GM21529 (cell line): ENCODE measurements around the gene RUNX1.

Experiments used
- ATAC-seq: cut with Tn5 transposase; IDR thresholded peaks from one replicate; pipeline ENCODE4 v1.9.1; 2021; ENCODE audit not compliant: unreplicated experiment

RUNX1 gene

DNA sequence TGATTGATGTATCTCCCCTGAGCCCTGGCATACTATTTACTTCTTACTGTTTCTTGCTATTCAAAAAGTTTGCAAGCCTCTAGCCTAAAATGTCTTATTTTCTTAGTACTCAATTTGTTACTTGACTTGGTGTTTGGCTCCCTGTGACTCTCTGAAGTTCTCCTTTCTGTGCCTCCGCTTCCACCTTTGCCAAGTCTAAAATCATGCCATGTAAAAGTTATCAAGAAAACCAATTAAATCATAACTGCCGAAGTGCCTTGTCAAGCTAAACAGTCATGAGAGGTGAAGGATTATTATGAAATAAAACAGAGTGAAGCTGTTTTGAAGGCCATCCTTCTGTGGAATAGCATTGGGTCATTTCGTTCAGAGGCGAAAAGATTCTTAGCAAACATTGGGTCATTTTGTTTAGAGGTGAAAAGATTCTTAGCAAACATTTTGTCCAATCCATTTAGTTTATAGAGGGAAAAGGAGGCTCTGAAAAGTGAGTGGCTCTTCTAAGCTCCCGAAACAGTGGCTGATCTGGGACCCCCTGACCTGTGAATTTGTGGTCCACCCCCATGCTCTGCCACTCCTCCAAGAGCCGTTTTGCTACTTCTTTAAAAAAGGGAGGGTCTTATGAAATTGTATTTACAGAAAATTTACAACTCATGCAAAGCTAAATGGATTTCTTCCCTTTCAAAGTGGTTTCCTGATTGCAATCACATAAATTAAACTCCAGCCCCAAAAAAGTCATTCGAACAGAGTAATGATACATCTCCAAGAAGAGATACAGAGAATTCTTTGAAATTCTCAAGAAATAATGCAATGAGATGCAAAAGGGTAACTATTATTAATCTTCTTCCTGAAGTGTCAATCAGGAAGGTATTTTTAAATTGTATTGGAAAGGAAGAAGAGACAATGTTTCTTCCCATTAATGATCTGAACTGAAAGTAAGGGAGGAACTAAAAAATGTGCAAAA is 141.4 kb downstream of the RUNX1 start:
- no peak for ATAC-seq

DNA sequence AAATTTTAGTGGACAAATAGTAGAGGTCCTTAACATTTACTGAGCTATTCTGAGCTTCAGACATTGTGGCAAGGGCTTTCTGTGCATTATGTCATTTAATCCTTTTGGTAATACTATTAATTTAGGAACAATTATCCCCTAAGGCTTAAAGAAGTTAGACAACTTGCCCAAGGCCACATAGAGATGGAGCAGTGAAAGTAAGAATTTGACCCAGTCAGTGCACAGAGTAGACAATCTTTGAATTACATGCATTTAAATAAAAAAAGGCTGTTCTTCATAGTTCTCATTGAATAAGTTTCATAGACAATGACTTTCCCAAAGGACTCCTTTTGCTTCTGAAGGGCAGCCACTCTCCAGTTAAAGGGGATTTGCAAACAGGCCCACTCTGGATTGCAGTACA is 142.7 kb downstream of the RUNX1 start:
- ATAC-seq: no peak

DNA sequence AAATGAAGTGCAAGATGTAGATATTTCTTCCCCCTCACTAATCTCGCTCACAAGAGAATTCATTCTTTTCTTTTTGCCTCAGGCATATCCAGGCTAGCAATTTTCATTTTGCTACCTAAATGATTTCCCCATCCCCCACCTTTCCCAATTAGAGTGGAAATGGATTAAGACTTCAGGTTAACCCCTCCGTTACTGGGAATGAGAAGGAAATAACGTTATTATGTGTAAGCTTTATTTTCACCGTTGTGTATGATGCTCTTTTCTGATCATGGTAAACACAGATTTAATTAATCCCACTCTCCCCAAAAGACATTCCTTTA is 143.9 kb downstream of the RUNX1 start:
- no peak for ATAC-seq

DNA sequence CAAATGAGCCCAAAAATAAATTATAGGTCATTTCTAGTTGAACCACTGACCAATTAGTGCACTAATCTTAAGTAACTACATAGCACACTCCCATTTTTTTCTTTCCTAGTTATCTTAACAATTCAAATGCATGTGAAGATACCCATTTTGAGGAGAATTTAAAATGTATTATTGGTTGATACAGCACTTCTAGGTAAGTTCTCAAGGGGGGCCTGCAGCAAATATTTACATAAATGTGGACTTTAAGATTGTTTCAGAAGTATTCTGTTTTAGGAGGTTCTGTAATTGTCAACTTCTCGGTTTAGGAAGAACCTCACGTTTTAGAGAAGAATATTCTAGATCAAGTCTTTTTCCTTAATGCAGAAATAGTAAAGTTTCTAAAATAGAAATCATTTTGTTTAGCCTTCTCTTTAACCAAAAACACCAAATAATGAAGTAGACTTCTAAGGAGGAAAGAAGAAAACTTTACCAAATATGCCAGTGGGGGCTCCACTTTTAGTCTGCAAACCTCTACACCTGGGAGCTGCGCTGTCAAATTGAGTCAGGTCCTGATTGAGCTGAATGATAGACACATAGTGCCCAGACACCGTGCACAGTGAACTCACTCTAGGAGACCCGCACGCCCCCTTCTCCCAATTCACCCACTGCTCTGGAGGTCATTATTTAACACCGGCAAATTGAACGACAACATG is 144.4 kb downstream of the RUNX1 start:
- ATAC-seq: no peak

DNA sequence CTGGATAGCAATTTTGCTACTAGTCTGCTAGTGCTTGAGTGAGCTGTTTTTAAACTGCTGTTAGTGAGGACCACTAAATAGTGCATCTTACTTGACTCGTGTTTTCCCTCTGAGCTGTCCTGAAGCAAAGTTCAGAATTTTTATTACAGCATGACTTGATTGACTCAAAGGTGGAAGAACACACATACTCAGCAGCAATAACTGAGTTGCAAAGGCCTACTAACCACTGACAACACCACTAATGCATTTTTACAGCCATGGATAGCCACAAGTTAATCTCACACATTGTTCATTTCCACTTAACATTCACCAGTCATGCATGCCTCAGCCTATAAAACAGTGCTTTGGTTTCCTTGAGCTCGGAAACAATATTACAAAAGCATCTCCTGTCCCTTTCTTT is 148.7 kb downstream of the RUNX1 start:
- no peak for ATAC-seq

DNA sequence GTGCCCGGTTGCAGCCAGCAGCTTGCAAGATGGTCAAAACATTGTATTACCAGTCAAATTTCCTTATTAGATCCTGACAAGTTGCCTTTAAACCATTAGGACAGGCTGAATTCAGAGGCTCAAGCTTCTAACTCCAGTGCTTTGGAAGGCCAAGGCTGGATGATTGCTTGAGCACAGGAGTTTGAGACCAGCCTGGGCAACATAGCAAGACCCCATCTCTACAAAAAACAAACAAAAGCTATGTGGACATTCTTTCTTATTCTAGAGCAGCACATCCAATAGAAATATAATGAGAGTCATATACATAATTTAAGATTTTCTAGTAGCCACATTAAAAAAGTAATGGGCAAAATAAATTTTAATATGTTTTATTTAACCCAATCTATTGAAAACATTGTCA is 149.3 kb downstream of the RUNX1 start:
- no peak for ATAC-seq

DNA sequence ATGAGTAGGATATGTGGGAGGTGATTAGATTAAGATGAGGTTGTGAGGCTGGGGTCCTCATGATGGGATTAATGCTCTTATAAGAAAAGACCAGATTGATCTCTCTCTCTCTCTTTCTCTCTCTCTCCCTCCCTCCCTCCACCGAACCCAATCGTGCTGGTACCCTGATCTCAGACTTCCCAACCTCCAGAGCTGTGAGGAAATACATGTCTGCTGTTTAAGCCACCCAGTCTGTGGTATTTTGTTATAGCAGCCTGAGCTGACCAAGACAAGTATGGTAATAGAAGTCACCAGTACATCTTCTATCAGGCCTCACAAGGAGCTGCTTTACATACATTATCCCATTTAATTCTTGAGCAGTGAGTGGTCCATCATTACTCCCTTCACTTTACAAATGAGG is 149.8 kb downstream of the RUNX1 start:
- no peak for ATAC-seq

DNA sequence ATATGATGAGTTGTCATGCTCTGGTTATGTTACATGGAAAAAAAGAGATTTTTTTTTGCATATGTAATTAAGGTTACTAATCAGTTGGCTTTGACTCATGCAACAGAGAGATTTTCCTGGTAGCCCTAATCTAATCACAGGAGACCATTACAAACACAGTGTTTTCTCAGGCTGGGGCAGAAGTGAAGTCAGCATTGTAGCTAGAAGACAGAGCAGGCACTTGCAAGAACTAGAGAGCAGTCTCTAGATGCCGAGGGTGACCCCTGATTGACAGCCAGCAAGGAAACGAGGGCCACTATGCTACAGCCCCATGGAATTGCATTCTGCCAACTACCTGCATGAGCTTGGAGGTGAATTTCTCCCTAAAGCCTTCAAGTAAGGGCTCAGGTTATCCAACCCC is 151.3 kb downstream of the RUNX1 start:
- no peak for ATAC-seq

DNA sequence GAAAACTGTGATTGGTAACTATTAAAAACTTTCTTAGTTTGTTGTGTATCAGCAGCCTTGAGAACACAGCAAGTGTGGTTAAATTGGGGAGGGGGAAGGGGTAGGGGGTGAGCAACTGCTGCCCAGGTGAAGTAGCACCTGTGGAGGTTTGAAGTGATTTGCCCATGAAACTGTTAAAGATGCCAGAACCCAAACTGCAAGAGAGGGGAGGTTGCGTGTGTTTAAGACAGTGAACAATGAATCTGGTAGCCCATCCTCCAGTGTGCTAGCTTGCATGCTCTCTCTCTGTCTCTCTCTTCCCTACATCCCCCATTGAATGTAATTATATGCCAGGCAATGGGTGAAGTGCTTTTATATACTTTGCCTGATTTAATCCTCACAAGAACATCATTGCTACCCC is 154.7 kb downstream of the RUNX1 start:
- ATAC-seq: no peak

DNA sequence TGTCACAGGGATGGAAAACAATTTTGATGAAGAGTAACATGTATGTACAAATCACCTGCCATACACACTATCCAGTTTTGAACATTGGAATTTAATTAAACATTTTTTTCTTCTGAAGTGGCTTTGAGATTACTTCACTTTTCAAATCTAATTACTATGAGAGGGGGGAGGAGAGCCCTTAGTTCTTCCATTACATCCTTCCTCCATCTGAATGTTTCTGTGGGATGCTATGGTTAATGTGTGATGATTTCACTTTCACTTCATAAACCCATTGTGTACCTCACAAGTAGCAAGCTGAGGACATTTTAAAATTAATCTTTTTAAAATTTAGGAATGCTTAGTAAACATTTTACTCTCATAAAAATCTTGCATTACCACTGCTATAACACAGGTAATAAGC is 156.9 kb downstream of the RUNX1 start:
- no peak for ATAC-seq

DNA sequence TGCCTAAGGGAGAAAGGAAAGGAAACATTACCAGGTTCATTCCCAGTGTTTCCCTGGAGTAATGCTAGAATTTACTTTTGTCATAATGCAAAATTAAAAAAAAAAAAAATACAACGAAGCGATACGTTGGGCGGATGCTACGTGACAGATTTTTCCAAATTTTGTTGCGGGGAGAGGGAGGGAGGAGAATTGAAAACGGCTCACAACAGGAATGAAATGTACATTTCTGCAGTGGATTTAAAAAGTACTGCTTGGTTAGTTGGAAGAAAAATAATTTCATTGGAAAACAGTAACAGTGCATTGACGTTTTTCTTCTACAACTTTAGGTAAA is 157.5 kb downstream of the RUNX1 start:
- ATAC-seq: no peak

DNA sequence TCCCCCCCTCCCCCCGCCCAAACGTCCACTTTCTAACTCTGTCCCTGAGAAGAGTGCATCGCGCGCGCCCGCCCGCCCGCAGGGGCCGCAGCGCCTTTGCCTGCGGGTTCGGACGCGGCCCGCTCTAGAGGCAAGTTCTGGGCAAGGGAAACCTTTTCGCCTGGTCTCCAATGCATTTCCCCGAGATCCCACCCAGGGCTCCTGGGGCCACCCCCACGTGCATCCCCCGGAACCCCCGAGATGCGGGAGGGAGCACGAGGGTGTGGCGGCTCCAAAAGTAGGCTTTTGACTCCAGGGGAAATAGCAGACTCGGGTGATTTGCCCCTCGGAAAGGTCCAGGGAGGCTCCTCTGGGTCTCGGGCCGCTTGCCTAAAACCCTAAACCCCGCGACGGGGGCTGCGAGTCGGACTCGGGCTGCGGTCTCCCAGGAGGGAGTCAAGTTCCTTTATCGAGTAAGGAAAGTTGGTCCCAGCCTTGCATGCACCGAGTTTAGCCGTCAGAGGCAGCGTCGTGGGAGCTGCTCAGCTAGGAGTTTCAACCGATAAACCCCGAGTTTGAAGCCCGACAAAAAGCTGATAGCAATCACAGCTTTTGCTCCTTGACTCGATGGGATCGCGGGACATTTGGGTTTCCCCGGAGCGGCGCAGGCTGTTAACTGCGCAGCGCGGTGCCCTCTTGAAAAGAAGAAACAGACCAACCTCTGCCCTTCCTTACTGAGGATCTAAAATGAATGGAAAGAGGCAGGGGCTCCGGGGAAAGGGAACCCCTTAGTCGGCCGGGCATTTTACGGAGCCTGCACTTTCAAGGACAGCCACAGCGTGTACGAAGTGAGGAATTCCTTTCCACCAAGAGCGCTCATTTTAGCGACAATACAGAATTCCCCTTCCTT is 158.1 kb downstream of the RUNX1 start:
- no peak for ATAC-seq

DNA sequence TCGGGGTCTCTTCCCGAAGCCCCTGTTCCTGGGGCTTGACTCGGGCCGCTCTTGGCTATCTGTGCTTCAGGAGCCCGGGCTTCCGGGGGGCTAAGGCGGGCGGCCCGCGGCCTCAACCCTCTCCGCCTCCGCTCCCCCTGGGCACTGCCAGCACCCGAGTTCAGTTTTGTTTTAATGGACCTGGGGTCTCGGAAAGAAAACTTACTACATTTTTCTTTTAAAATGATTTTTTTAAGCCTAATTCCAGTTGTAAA is 158.7 kb downstream of the RUNX1 start:
- no peak for ATAC-seq

DNA sequence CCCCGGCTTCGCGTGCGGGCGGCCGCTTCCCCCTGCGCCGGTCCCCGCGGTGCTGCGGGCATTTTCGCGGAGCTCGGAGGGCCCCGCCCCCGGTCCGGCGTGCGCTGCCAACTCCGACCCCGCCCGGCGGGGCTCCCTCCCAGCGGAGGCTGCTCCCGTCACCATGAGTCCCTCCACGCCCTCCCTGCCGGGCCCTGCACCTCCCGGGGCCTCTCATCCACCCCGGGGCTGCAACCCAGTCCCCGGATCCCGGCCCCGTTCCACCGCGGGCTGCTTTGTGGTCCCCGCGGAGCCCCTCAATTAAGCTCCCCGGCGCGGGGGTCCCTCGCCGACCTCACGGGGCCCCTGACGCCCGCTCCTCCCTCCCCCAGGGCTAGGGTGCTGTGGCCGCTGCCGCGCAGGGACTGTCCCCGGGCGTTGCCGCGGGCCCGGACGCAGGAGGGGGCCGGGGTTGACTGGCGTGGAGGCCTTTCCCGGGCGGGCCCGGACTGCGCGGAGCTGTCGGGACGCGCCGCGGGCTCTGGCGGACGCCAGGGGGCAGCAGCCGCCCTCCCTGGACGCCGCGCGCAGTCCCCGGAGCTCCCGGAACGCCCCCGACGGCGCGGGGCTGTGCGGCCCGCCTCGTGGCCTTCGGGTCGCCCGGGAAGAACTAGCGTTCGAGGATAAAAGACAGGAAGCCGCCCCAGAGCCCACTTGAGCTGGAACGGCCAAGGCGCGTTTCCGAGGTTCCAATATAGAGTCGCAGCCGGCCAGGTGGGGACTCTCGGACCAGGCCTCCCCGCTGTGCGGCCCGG is 159.2 kb downstream of the RUNX1 start:
- peak; percentile 41 for ATAC-seq

DNA sequence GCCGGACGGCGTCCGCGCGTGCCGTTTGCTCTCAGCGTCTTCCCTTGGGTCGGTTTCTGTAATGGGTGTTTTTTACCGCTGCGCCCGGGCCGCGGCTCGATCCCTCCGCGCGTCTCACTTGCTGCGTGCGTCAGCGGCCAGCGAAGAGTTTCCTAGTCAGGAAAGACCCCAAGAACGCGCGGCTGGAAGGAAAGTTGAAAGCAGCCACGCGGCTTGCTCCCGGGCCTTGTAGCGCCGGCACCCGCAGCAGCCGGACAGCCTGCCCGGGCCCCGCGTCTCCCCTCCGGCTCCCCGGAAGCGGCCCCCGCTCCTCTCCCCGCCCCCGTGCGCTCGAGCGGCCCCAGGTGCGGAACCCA is 159.8 kb downstream of the RUNX1 start:
- ATAC-seq: peak; percentile 17

DNA sequence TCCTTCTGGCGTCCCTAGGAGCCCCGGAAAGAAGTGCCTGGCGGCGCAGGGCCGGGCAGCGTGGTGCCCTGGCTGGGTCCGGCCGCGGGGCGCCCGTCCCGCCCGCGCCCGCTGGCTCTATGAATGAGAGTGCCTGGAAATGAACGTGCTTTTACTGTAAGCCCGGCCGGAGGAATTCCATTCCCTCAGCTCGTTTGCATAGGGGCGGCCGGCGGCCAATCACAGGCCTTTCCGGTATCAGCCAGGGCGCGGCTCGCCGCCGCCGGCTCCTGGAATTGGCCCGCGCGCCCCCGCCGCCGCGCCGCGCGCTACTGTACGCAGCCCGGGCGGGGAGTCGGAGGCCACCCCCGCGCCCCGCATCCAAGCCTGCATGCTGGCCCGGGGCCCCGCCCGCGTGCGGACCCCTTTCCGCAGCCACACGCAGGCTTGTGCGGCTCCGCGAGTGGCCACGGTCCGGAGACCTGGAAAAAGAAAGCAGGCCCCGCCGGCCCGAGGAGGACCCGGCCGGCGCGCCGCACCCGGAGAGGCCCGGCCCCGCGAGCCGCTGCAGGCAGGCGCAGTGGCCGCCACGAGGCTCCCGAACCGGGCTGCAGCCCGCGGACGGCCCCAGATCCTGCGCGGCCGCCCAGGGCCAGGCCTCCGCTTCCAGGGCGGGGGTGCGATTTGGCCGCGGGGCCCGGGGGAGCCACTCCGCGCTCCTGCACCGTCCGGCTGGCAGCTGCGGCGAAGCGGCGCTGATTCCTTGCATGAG is 160.4 kb downstream of the RUNX1 start:
- ATAC-seq: peak; percentile 54

DNA sequence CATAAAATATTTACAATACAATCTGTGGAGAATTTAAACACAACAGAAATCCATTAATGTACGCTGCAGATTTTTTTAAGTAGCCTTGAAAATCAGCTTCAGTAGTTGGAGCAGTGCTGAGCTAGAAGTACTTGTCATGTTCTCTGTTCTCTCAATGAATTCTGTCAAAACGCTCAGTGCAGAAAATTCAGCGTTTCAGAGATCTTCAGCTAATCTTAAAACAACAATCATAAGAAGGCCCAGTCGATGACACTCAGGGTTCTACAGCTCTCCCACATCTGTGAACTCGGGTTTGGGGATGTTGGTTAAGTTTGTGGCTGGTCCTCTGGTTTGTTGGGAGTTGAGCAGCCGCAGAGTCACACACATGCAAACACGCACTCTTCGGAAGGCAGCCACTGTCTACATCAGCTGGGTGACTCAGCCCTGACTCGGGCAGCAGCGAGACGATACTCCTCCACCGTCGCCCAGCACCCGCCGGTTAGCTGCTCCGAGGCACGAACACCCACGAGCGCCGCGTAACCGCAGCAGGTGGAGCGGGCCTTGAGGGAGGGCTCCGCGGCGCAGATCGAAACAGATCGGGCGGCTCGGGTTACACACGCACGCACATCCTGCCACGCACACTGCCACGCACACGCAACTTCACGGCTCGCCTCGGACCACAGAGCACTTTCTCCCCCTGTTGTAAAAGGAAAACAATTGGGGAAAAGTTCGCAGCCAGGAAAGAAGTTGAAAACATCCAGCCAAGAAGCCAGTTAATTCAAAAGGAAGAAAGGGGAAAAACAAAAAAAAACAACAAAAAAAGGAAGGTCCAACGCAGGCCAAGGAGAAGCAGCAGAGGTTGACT is 161.2 kb downstream of the RUNX1 start:
- peak; percentile 28 for ATAC-seq

DNA sequence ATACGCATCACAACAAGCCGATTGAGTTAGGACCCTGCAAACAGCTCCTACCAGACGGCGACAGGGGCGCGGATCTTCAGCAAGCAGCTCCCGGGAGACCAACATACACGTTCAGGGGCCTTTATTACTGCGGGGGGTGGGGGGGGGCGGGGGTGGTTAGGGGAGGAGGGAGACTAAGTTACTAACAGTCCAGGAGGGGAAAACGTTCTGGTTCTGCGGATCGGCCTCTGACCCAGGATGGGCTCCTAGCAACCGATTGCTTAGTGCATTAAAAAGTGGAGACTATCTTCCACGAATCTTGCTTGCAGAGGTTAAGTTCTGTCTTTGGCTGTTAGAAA is 162.0 kb downstream of the RUNX1 start:
- ATAC-seq: no peak

DNA sequence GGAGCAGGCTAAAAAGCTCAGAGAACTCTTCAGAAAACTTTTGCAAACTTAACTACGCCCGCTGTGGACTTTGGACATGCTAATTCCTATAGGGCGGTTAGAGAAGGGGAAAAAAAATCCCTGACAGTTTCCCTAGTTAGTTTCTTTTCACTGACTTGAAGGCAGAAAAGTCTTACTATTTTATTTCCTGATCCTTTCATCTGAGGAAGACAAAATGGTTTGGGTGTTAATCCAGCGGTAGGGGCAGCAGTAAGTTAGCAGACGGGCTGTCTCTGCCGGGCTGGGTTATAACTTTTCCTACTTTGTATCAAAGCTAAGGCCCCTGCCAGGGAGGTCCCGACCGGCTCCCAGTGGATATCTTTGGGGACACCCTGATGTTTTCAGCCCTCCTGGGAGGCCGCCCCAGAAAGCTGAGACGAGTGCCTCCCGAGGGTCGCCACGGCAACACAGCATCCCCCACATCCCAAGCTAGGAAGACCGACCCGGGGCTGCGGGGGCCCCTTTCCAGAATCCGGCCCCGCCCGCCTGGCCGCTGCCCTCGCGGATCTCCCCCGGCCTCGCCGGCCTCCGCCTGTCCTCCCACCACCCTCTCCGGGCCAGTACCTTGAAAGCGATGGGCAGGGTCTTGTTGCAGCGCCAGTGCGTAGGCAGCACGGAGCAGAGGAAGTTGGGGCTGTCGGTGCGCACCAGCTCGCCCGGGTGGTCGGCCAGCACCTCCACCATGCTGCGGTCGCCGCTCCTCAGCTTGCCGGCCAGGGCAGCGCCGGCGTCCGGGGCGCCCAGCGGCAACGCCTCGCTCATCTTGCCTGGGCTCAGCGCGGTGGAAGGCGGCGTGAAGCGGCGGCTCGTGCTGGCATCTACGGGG is 162.6 kb downstream of the RUNX1 start:
- ATAC-seq: no peak
